ENCODE results near the gene GNL2. TPM values are rescaled to one million over a fixed set of nuclear protein-coding genes. Genes with fewer than 3 reads are reported as not detected.
A peak's percentile ranks its signal among the peaks of the same experiment; 100 is the strongest.

Gene GNL2
- total and polyA plus RNA-seq, 9 of the 15 experiments (the other 6 are each of a cell fraction or from before 2014, with no cell fraction given): 156 to 371 (median 263) TPM

- TF ChIP-seq, protein P1, sequence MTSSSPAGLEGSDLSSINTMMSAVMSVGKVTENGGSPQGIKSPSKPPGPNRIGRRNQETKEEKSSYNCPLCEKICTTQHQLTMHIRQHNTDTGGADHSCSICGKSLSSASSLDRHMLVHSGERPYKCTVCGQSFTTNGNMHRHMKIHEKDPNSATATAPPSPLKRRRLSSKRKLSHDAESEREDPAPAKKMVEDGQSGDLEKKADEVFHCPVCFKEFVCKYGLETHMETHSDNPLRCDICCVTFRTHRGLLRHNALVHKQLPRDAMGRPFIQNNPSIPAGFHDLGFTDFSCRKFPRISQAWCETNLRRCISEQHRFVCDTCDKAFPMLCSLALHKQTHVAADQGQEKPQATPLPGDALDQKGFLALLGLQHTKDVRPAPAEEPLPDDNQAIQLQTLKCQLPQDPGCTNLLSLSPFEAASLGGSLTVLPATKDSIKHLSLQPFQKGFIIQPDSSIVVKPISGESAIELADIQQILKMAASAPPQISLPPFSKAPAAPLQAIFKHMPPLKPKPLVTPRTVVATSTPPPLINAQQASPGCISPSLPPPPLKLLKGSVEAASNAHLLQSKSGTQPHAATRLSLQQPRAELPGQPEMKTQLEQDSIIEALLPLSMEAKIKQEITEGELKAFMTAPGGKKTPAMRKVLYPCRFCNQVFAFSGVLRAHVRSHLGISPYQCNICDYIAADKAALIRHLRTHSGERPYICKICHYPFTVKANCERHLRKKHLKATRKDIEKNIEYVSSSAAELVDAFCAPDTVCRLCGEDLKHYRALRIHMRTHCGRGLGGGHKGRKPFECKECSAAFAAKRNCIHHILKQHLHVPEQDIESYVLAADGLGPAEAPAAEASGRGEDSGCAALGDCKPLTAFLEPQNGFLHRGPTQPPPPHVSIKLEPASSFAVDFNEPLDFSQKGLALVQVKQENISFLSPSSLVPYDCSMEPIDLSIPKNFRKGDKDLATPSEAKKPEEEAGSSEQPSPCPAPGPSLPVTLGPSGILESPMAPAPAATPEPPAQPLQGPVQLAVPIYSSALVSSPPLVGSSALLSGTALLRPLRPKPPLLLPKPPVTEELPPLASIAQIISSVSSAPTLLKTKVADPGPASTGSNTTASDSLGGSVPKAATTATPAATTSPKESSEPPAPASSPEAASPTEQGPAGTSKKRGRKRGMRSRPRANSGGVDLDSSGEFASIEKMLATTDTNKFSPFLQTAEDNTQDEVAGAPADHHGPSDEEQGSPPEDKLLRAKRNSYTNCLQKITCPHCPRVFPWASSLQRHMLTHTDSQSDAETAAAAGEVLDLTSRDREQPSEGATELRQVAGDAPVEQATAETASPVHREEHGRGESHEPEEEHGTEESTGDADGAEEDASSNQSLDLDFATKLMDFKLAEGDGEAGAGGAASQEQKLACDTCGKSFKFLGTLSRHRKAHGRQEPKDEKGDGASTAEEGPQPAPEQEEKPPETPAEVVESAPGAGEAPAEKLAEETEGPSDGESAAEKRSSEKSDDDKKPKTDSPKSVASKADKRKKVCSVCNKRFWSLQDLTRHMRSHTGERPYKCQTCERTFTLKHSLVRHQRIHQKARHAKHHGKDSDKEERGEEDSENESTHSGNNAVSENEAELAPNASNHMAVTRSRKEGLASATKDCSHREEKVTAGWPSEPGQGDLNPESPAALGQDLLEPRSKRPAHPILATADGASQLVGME (CRISPR knock-in tag; IDR thresholded peaks at IDR 0.05): no peak
- TF ChIP-seq BRCA1 (IDR thresholded peaks at IDR 0.05) (no peak), BRCA1 (CRISPR knock-in tag; IDR thresholded peaks at IDR 0.05) (no peak), ZBTB5 (IDR thresholded peaks at IDR 0.05) (no peak), ZNF146 (CRISPR knock-in tag; IDR thresholded peaks at IDR 0.05; ENCODE audit: unreplicated experiment) (no peak), MAFF (IDR thresholded peaks at IDR 0.05; ENCODE audit: low read length) (peak; percentile 30; the same call in 1 of the 2 replicates), XRCC4 (IDR thresholded peaks at IDR 0.05; ENCODE audit: extremely low read depth, insufficient read depth, insufficient read length) (no peak), CTBP1 (IDR thresholded peaks at IDR 0.05; ENCODE audit: borderline replicate concordance) (0 out of 2 replicates have a peak, but pooled peaks have one; percentile 22), PURB (CRISPR knock-in tag; IDR thresholded peaks at IDR 0.05; ENCODE audit: low read depth) (no peak), ETV6 (IDR thresholded peaks at IDR 0.05; ENCODE audit: borderline replicate concordance in 1 of 2, low read depth in 2 of 2, low read length in 1 of 2) (no peak), ETV6 (CRISPR knock-in tag; IDR thresholded peaks at IDR 0.05; ENCODE audit: borderline replicate concordance) (no peak), ZNF695 (CRISPR knock-in tag; IDR thresholded peaks at IDR 0.05) (no peak), MEIS2 (IDR thresholded peaks at IDR 0.05; ENCODE audit: partially characterized antibody) (no peak), ZMIZ1 (IDR thresholded peaks at IDR 0.05; ENCODE audit: low read depth in 2 of 2, low read length in 2 of 2) (no peak), PHF20 (IDR thresholded peaks at IDR 0.05; ENCODE audit: partially characterized antibody) (no peak), PRPF4 (IDR thresholded peaks at IDR 0.05; ENCODE audit: insufficient read depth, low read depth, low read length, poor library complexity, severe bottlenecking) (no peak)
Observed at GRCh38 chr1:37561133-37562132, 34.3 kb downstream of the GNL2 start (continued).
